C4-2B (cell line): ENCODE results near the gene POFUT2.

ENCODE experiments used
- CTCF ChIP-seq: fragments of 450-650 bp; conservative IDR thresholded peaks from 2 replicates; pipeline ENCODE4 v1.5.1; 2017; ENCODE audit warnings: mild to moderate bottlenecking
- ZFX ChIP-seq: fragments of 450-650 bp; IDR thresholded peaks from 2 replicates; pipeline ENCODE4 v1.6.1; 2017

GRCh38 chr21:45308194-45309068 lies 20.7 kb upstream of the POFUT2 start:
- TF ChIP-seq CTCF: no peak
- no peak for TF ChIP-seq ZFX
